PC-9 (cell line): ENCODE measurements around the gene KIF15. TPM values are rescaled to one million over a fixed set of nuclear protein-coding genes. Genes with fewer than 3 reads are reported as not detected.

Experiments used
- BruUV-seq: library from RNA; stranded (reverse); fragments of 400-500 nt; replicated peaks from 2 replicates; lab custom pipeline; 2021; lab: Mats Ljungman, UMichigan
- CTCF ChIA-PET: fragments of 300-600 bp; sonication (Branson Sonifier 250); formaldehyde crosslinking; loops from one replicate; lab custom pipeline; 2022; ENCODE audit warnings: antibody characterized with exemption; lab: Charles Lee
- POLR2A ChIA-PET: fragments of 300-600 bp; sonication (Branson Sonifier 250); formaldehyde crosslinking; loops from one replicate; lab custom pipeline; 2022; ENCODE audit warnings: antibody characterized with exemption; ENCODE audit not compliant: unreplicated experiment; lab: Charles Lee
- DNase-seq, 2 experiments: peaks; one replicate each; pipeline versions ENCODE4 v3.0.0 to v3.0.0-alpha.2; 2015 to 2022; ENCODE audit warnings: mixed read lengths in 1 of 2
- H2AFZ ChIP-seq: fragments of 200-600 bp; sonication (generic); 2 replicates; pipeline ENCODE4 v1.8.1; 2017; ENCODE audit warnings: antibody characterized with exemption
- H3F3A ChIP-seq: fragments of 200-600 bp; sonication (generic); 2 replicates; pipeline ENCODE4 v1.8.1; 2017; ENCODE audit warnings: antibody characterized with exemption, mild to moderate bottlenecking, low read depth; ENCODE audit not compliant: insufficient read depth
- H3K27ac ChIP-seq: fragments of 200-600 bp; sonication (generic); 2 replicates; pipeline ENCODE4 v1.6.1; 2016; ENCODE audit warnings: mixed run types
- H3K27me3 ChIP-seq: fragments of 200-600 bp; sonication (generic); 2 replicates; pipeline ENCODE4 v1.6.1; 2016; ENCODE audit warnings: low read depth, mixed run types; ENCODE audit not compliant: insufficient read depth
- H3K36me3 ChIP-seq: fragments of 200-600 bp; sonication (generic); 2 replicates; pipeline ENCODE4 v1.6.1; 2016; ENCODE audit warnings: low read depth, mixed run types
- H3K4me1 ChIP-seq: fragments of 200-600 bp; sonication (generic); replicated peaks from 2 replicates; pipeline ENCODE4 v1.6.1; 2016; ENCODE audit warnings: mixed run types; ENCODE audit not compliant: insufficient read depth
- H3K4me2 ChIP-seq: fragments of 200-600 bp; sonication (generic); 2 replicates; pipeline ENCODE4 v1.6.1; 2017; ENCODE audit warnings: mixed run types
- H3K4me3 ChIP-seq: fragments of 200-600 bp; sonication (generic); 2 replicates; pipeline ENCODE4 v1.6.1; 2016; ENCODE audit warnings: mixed run types
- H3K79me2 ChIP-seq: fragments of 200-600 bp; sonication (generic); 2 replicates; pipeline ENCODE4 v1.6.1; 2017; ENCODE audit warnings: low read depth, mixed run types
- H3K9me2 ChIP-seq: fragments of 200-600 bp; sonication (generic); 2 replicates; pipeline ENCODE4 v1.8.1; 2017; ENCODE audit warnings: mild to moderate bottlenecking; ENCODE audit not compliant: insufficient read depth
- H3K9me3 ChIP-seq: fragments of 200-600 bp; sonication (generic); 2 replicates; pipeline ENCODE4 v1.8.1; 2016; ENCODE audit warnings: low read depth; ENCODE audit not compliant: insufficient read depth
- H4K20me1 ChIP-seq: fragments of 200-600 bp; sonication (generic); 2 replicates; pipeline ENCODE4 v1.8.1; 2017; ENCODE audit not compliant: insufficient read depth
- CTCF ChIP-seq: fragments of 200-600 bp; sonication (generic); conservative IDR thresholded peaks from 2 replicates; pipeline ENCODE4 v1.6.1; 2017; ENCODE audit warnings: mixed run types, antibody characterized with exemption, mild to moderate bottlenecking, moderate library complexity
- EZH2 ChIP-seq: fragments of 200-600 bp; sonication (generic); IDR thresholded peaks from 2 replicates; pipeline ENCODE4 v1.8.0; 2017; ENCODE audit warnings: antibody characterized with exemption, low read depth
- intact Hi-C: fragments of 100-400 bp; cut with micrococcal nuclease; formaldehyde crosslinking; loops from one replicate; pipeline ENCODE4 v1.10.0; 2022; ENCODE audit not compliant: unreplicated experiment
- total RNA-seq: library from RNA; stranded (reverse); gene quantifications from 2 replicates; pipeline ENCODE4 v1.2.3, GENCODE V29; 2021

The KIF15 gene
- total RNA-seq, 1 experiment from 2014 or later, result 25.8 TPM

DNA sequence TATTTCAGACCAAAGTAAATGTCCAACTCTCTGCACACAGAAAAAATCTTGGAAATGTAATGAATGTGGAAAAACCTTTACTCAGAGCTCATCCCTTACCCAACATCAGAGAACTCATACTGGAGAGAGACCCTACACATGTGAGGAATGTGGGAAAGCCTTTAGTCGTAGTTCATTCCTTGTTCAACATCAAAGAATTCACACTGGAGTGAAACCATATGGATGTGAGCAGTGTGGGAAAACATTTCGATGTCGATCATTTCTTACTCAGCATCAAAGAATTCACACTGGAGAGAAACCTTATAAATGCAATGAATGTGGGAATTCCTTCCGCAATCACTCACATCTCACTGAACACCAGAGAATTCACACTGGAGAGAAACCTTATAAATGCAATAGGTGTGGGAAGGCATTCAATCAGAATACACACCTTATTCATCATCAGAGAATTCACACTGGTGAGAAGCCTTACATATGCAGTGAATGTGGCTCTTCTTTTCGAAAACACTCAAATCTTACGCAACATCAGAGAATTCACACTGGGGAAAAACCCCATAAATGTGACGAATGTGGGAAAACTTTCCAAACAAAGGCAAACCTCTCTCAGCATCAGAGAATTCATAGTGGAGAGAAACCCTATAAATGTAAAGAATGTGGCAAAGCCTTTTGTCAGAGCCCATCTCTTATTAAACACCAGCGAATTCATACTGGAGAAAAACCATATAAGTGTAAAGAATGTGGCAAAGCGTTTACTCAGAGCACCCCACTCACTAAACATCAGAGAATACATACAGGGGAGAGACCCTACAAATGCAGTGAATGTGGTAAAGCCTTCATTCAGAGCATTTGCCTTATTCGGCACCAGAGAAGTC, 40.1 kb upstream of the KIF15 start:
- no peak overlapping the region for H2AFZ ChIP-seq
- peaks cover 7% of the 10 kb centered on the region; the same call in 1 of the 2 replicates for H3K36me3 ChIP-seq
- DNase-seq, result no peak
- peaks cover 52% of the 10 kb centered on the region for H3K9me3 ChIP-seq
- ChIA-PET CTCF (no interaction called here), POLR2A (no interaction called here)
- no peaks in the 10 kb centered on the region for H3K9me2 ChIP-seq
- no TSS peak for BruUV-seq
- H4K20me1 ChIP-seq, result no peaks in the 10 kb centered on the region
- no peak overlapping the region for H3K4me3 ChIP-seq
- H3K27me3 ChIP-seq, result no peaks in the 10 kb centered on the region
- no peak overlapping the region for H3K27ac ChIP-seq
- H3K4me1 ChIP-seq, result no peaks in the 10 kb centered on the region
- no peaks in the 10 kb centered on the region for H3K79me2 ChIP-seq
- TF ChIP-seq CTCF, result no peak
- TF ChIP-seq EZH2, result no peak
- no peak overlapping the region for H3K4me2 ChIP-seq
- intact Hi-C loops, result no loop called here
- H3F3A ChIP-seq, result peaks cover 5% of the 10 kb centered on the region; the same call in 1 of the 2 replicates

DNA sequence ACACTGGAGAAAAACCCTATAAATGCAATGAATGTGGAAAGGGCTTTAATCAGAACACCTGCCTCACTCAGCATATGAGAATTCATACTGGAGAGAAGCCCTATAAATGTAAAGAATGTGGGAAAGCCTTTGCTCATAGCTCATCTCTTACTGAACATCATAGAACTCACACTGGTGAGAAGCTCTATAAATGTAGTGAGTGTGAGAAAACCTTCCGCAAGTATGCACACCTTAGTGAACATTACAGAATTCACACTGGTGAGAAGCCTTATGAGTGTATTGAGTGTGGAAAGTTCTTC, 39.5 kb upstream of the KIF15 start:
- H3K9me2 ChIP-seq, result no peaks in the 10 kb centered on the region
- H3K27ac ChIP-seq, result no peak overlapping the region
- H4K20me1 ChIP-seq, result no peaks in the 10 kb centered on the region
- H3K4me2 ChIP-seq, result no peak overlapping the region
- H3K36me3 ChIP-seq, result peaks cover 7% of the 10 kb centered on the region; the same call in 1 of the 2 replicates
- H3K9me3 ChIP-seq, result peaks cover 47% of the 10 kb centered on the region
- no peaks in the 10 kb centered on the region for H3K27me3 ChIP-seq
- intact Hi-C loops, result no loop called here
- ChIA-PET CTCF (no interaction called here), POLR2A (no interaction called here)
- no peaks in the 10 kb centered on the region for H3K79me2 ChIP-seq
- DNase-seq, result no peak
- H2AFZ ChIP-seq, result no peak overlapping the region
- TF ChIP-seq EZH2 (no peak), CTCF (no peak)
- peaks cover 5% of the 10 kb centered on the region; the same call in 1 of the 2 replicates for H3F3A ChIP-seq
- no peaks in the 10 kb centered on the region for H3K4me1 ChIP-seq
- no peak overlapping the region for H3K4me3 ChIP-seq
- BruUV-seq, result no TSS peak

DNA sequence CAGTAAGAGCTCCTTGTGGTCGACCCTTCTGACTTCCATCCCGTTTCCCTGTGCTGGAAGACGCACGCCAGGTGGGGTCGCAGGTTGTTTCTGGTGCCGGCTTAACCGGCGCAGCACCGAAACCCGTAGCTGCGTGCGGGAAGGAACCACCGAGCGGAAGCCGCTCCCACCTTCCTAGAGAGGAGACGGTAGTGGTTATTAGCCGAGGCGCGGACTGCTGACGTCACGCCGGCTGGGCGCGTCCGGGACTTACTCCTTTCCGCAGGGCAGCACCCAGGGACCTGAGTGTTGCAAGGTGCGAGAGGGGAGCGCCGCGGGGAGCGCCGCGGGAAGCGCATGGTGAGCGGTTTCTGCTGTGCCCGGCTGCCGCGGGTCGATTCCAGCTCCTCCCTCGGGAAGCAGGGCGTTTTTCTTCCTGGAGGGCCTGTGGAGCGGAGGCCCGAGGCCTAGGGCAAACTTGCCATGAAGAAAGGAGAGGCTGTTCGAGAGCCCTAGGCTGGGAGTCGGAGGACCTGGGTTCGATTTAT, 32.1 kb upstream of the KIF15 start, which contains the start of gene ZNF501:
TSS of gene ZNF501 (plus strand) at position 252 of the 527 bp plus-strand sequence. CDS start 4,787 bp downstream, outside the sequence.
- peak within 1 kb of the TSS; percentile 91 for H2AFZ ChIP-seq

More for the DNA sequence above, 32.1 kb upstream of the KIF15 start, which contains the start of gene ZNF501:
- Histone ChIP-seq H4K20me1 (no peaks in the 10 kb centered on the region), H3K36me3 (no peaks in the 10 kb centered on the region), H3K79me2 (no peaks in the 10 kb centered on the region), H3K9me3 (peaks cover 32% of the 10 kb centered on the region), H3K27ac (peak within 1 kb of the TSS; percentile 41), H3K4me1 (0 out of 2 replicates have a peak, but pooled peaks cover 5% of the 10 kb centered on the region), H3K9me2 (no peaks in the 10 kb centered on the region), H3K4me3 (peak within 1 kb of the TSS; percentile 81), H3K4me2 (peak within 1 kb of the TSS; percentile 77), H3F3A (peaks cover 4% of the 10 kb centered on the region; the same call in 1 of the 2 replicates), H3K27me3 (no peaks in the 10 kb centered on the region)
- peak; percentile 80 to 91 for DNase-seq
- TF ChIP-seq CTCF, result no peak
- no peak for TF ChIP-seq EZH2
- ChIA-PET POLR2A (interaction anchor here (0.6 to 1.4 kb wide), 3 partner anchors 17 to 1800 kb away, joined by 4 to 14 read pairs (median 13); partner anchors contain the start of genes KIAA1143, KIF15 and ZNF502), CTCF (no interaction called here)
- intact Hi-C loops, result loop anchor here (1.0 to 5.0 kb wide), 3 partner anchors 17 to 407 kb away; partner anchors contain the start of genes KIAA1143, KIF15 and ZNF502
- BruUV-seq, result no TSS peak
